ENCODE results near the gene NMT1. TPM values are rescaled to one million over a fixed set of nuclear protein-coding genes. Genes with fewer than 3 reads are reported as not detected.
A peak's percentile ranks its signal among the peaks of the same experiment; 100 is the strongest.

The NMT1 gene
- total RNA-seq, 1 experiment from 2014 or later = 173 TPM

- TF ChIP-seq POLR2AphosphoS5 (IDR thresholded peaks at IDR 0.05; ENCODE audit: low read depth, low read length) (peak; percentile 84), ZBTB33 (IDR thresholded peaks at IDR 0.05; ENCODE audit: extremely low read depth, insufficient replicate concordance, low read length) (peak; percentile 82)
Observed at GRCh38 chr17:45060797-45061605, at the start of gene NMT1 (continued).

- Histone ChIP-seq H2AFZ (ENCODE audit: low read depth, low read length, poor library complexity, severe bottlenecking) (no peak overlapping the region), H3K4me2 (ENCODE audit: low read length) (no peak overlapping the region), H3K27me3 (ENCODE audit: insufficient read depth, low read length) (no peaks in the 10 kb centered on the region), H4K20me1 (ENCODE audit: insufficient read depth) (no peaks in the 10 kb centered on the region), H3K9me3 (ENCODE audit: control insufficient read depth in 1 of 2, insufficient read depth in 1 of 2, low read depth in 1 of 2, low read length in 2 of 2) (no peaks in the 10 kb centered on the region), H3K9me2 (ENCODE audit: insufficient read depth) (no peaks in the 10 kb centered on the region), H3K79me2 (ENCODE audit: insufficient read depth, low read length) (no peaks in the 10 kb centered on the region), H3K36me3 (ENCODE audit: control insufficient read depth in 1 of 2, insufficient read depth in 2 of 2, low read length in 2 of 2) (no peaks in the 10 kb centered on the region), H3K4me1 (ENCODE audit: control insufficient read depth in 1 of 2, insufficient read depth in 2 of 2, low read length in 2 of 2) (peaks cover 0 to 5% of the 10 kb centered on the region in 2 experiments; a peak in 2 of 4 replicates), H3K27ac (ENCODE audit: low read depth, low read length) (no peak overlapping the region), H3K9ac (ENCODE audit: low read length) (no peak overlapping the region), H3K4me3 (replicated peaks in 1 of 2; ENCODE audit: low read depth in 1 of 2, low read length in 2 of 2) (no peak overlapping the region)
- DNase-seq (ENCODE audit: low read depth, low spot score) (no peak), ATAC-seq (no peak)
- no TSS peak for BruUV-seq (replicated peaks)
- POLR2A ChIA-PET = interaction anchor here (0.6 to 0.7 kb wide), 2 partner anchors 8 to 43 kb away, joined by 4 read pairs; partner anchors contain the start of gene C1QL1
- intact Hi-C loops (cut with micrococcal nuclease) = no loop called here
- RAD21 ChIA-PET (ENCODE audit: low non-redundant PET in 1 of 2, low total read pairs in 2 of 2, uncharacterized antibody in 2 of 2, unreplicated experiment in 2 of 2) = no interaction called here
- CTCF ChIA-PET = interaction anchor here (1.2 kb wide), 2 partner anchors 11 to 38 kb away, joined by 3 to 4 read pairs; no protein-coding TSS in a partner anchor
- TF ChIP-seq ELF1 (IDR thresholded peaks at IDR 0.05; ENCODE audit: borderline replicate concordance, low read depth) (no peak), EGR1 (IDR thresholded peaks at IDR 0.05; ENCODE audit: low read depth) (no peak), RAD21 (IDR thresholded peaks at IDR 0.05; ENCODE audit: low read depth) (no peak), FOSL1 (IDR thresholded peaks at IDR 0.05; ENCODE audit: low read depth) (no peak), CTCF (IDR thresholded peaks at IDR 0.05 in 2 of 3, conservative IDR thresholded peaks at IDR 0.05 in 1 of 3; ENCODE audit: borderline replicate concordance in 1 of 3, insufficient read depth in 1 of 3, low read depth in 2 of 3, low read length in 2 of 3) (no peak), SRF (IDR thresholded peaks at IDR 0.05; ENCODE audit: low read depth) (no peak), ZFX (IDR thresholded peaks at IDR 0.05) (no peak), EZH2phosphoT487 (IDR thresholded peaks at IDR 0.05; ENCODE audit: borderline replicate concordance) (no peak), POLR2AphosphoS5 (IDR thresholded peaks at IDR 0.05; ENCODE audit: low read depth, low read length) (no peak), JUND (IDR thresholded peaks at IDR 0.05) (no peak), POLR2A (IDR thresholded peaks at IDR 0.05; ENCODE audit: borderline replicate concordance, extremely low read depth, insufficient read depth, insufficient read length) (no peak), CEBPB (IDR thresholded peaks at IDR 0.05; ENCODE audit: low read depth) (no peak), YY1 (IDR thresholded peaks at IDR 0.05; ENCODE audit: extremely low read depth, insufficient replicate concordance, low read depth, low read length) (no peak), EZH2 (IDR thresholded peaks at IDR 0.05) (no peak), TCF7L2 (IDR thresholded peaks at IDR 0.05; ENCODE audit: borderline replicate concordance, extremely low read depth, insufficient read depth, insufficient read length) (no peak), ATF3 (IDR thresholded peaks at IDR 0.05) (no peak), SIN3A (IDR thresholded peaks at IDR 0.05; ENCODE audit: low read depth) (no peak), ZBTB33 (IDR thresholded peaks at IDR 0.05; ENCODE audit: extremely low read depth, insufficient replicate concordance, low read length) (no peak), CBX3 (IDR thresholded peaks at IDR 0.05; ENCODE audit: low read depth) (no peak)
Observed at GRCh38 chr17:45011767-45012166, 49.4 kb upstream of the NMT1 start.

Measured in HCT116 (cell line).